Progenitor cell of endocrine pancreas (in vitro differentiated cells): ENCODE results near the gene ADGRF1. TPM values are rescaled to one million over a fixed set of nuclear protein-coding genes. Genes with fewer than 3 reads are reported as not detected.

Experiments used
- DNase-seq: peaks from one replicate; pipeline ENCODE4 v3.0.0; 2021; ENCODE audit warnings: low spot score; ENCODE audit not compliant: unreplicated experiment
- H3K27ac Mint-ChIP-seq: 2 replicates; pipeline ENCODE4 v1.8.0; 2021; ENCODE audit warnings: mild to moderate bottlenecking, moderate library complexity, mixed read lengths
- H3K27me3 Mint-ChIP-seq: 2 replicates; pipeline ENCODE4 v1.8.0; 2021; ENCODE audit warnings: mixed read lengths
- H3K36me3 Mint-ChIP-seq: 2 replicates; pipeline ENCODE4 v1.8.0; 2022; ENCODE audit warnings: mixed read lengths; ENCODE audit not compliant: insufficient read depth
- H3K4me1 Mint-ChIP-seq: 2 replicates; pipeline ENCODE4 v1.8.0; 2021; ENCODE audit warnings: low read depth, mixed read lengths
- H3K4me3 Mint-ChIP-seq: 2 replicates; pipeline ENCODE4 v1.8.0; 2021; ENCODE audit warnings: low read depth, mild to moderate bottlenecking, moderate library complexity, mixed read lengths
- H3K9me3 Mint-ChIP-seq: 2 replicates; pipeline ENCODE4 v1.8.0; 2021; ENCODE audit warnings: low read depth, mixed read lengths
- total RNA-seq: library from RNA; stranded (reverse); gene quantifications from 2 replicates; pipeline ENCODE4 v1.2.1, GENCODE V29; 2021
- TF ChIP-seq, protein P1 (sequence below): fragments of 200-600 bp; sonication (generic); IDR thresholded peaks from one replicate; pipeline ENCODE4 v1.5.0; 2021; ENCODE audit warnings: antibody characterized with exemption, mild to moderate bottlenecking; ENCODE audit not compliant: unreplicated experiment

The ADGRF1 gene
- total RNA-seq, 1 donor from 2014 or later, result 0.12 TPM

DNA sequence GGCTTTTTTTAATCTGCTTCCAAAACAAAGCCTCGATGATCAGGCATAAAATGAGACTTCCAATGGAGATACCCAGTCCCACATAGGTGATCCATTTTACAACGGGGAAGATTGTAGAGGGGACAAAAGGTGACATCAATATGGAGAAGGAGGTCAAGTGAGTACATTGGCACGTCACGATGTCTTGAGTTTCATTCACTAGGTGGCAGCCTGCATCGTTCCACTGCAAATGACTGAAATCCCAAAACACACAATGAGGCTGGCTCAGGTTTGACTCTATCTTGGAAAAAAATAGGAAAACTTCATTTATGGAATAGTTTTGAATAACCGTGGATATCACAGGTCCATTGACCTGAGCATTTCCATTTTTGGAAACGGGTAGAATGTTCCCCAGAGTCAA lies 32.5 kb downstream of the ADGRF1 start:
- H3K27me3 Mint-ChIP-seq, result no peaks in the 10 kb centered on the region
- peaks cover 9% of the 10 kb centered on the region for H3K9me3 Mint-ChIP-seq
- H3K36me3 Mint-ChIP-seq, result no peaks in the 10 kb centered on the region
- no peak overlapping the region for H3K4me3 Mint-ChIP-seq
- no peak for DNase-seq
- TF ChIP-seq, protein P1, sequence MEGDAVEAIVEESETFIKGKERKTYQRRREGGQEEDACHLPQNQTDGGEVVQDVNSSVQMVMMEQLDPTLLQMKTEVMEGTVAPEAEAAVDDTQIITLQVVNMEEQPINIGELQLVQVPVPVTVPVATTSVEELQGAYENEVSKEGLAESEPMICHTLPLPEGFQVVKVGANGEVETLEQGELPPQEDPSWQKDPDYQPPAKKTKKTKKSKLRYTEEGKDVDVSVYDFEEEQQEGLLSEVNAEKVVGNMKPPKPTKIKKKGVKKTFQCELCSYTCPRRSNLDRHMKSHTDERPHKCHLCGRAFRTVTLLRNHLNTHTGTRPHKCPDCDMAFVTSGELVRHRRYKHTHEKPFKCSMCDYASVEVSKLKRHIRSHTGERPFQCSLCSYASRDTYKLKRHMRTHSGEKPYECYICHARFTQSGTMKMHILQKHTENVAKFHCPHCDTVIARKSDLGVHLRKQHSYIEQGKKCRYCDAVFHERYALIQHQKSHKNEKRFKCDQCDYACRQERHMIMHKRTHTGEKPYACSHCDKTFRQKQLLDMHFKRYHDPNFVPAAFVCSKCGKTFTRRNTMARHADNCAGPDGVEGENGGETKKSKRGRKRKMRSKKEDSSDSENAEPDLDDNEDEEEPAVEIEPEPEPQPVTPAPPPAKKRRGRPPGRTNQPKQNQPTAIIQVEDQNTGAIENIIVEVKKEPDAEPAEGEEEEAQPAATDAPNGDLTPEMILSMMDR, result no peak
- no peak overlapping the region for H3K27ac Mint-ChIP-seq
- H3K4me1 Mint-ChIP-seq, result peaks cover 21% of the 10 kb centered on the region

DNA sequence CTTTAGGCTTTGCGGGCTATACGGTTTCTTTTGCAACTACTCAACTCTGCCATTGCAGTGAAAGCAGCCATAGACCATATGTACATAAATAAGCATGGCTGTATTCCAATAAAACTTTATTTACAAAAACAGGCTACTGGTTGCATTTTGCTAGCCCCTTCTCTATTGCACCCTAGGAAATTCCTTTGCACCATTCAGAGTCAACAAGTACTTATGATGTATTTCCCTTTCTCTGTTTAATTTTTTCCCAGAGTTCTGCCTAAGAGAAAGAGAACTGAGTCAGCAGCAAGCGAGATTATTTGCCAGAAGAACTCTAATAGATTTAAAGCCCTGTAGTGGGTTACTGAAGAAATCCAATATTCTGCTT lies 33.8 kb downstream of the ADGRF1 start:
- peaks cover 21% of the 10 kb centered on the region for H3K4me1 Mint-ChIP-seq
- TF ChIP-seq, protein P1, result no peak
- no peak for DNase-seq
- H3K36me3 Mint-ChIP-seq, result no peaks in the 10 kb centered on the region
- peaks cover 5% of the 10 kb centered on the region for H3K9me3 Mint-ChIP-seq
- no peak overlapping the region for H3K27ac Mint-ChIP-seq
- no peaks in the 10 kb centered on the region for H3K27me3 Mint-ChIP-seq
- H3K4me3 Mint-ChIP-seq, result no peak overlapping the region

DNA sequence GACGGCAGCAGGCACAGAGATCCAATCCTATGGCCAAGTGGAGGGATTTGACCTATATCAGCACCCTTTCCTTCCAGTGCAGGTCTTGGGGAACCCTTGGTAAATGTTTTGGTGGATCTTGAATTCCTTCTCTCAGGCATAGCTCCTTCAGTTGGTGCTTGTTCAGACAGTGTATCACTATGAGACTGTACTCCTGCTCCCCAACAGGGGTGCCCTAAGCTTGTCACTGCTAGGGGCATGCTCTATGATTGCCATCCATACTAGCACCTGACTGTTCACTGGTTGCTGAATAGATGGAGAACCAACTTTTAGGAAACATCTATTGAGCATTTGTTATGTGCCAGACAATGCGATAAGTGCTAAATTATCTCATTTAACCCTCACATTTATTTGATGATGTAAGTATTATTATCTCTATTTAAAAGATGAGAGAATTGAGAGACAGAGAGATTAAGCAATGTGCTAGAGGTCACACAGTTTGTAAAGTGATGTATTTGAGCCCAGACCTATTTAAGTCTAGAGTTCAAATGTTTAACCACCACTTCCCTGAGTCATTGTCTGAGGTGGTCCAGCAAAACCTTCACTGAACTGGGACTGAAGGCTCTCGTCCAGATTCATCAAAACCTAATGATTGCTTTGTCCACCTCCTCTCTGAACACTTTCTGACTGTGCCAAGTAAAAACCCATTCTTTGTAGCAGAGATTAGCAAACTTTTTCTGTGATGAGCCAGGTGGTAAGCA lies 34.3 kb downstream of the ADGRF1 start:
- Mint-ChIP-seq H3K9me3 (peaks cover 5% of the 10 kb centered on the region), H3K36me3 (no peaks in the 10 kb centered on the region), H3K4me3 (no peak overlapping the region), H3K27ac (no peak overlapping the region), H3K27me3 (no peaks in the 10 kb centered on the region), H3K4me1 (peaks cover 21% of the 10 kb centered on the region)
- TF ChIP-seq, protein P1, result no peak
- no peak for DNase-seq

DNA sequence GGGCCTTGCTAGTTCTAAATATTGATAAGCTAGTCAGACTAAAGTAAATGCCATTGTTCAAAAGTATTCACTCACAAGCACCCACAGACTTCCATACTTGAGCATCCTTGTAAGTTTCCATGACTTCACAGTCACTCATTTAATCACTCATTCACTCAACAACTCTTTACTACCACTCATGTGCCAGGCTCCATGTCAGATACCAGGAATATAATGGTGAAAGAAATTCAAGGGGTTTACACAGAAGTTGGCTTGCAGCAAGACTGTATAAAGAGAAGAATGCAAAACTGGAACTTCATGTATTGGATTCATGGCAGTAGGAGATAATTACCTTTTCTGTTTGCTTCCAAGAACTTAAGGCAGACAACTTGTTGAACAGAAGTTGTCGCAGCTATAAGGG lies 36.6 kb downstream of the ADGRF1 start:
- TF ChIP-seq, protein P1, result no peak
- Mint-ChIP-seq H3K9me3 (peaks cover 5% of the 10 kb centered on the region), H3K4me1 (peaks cover 15% of the 10 kb centered on the region)

DNA sequence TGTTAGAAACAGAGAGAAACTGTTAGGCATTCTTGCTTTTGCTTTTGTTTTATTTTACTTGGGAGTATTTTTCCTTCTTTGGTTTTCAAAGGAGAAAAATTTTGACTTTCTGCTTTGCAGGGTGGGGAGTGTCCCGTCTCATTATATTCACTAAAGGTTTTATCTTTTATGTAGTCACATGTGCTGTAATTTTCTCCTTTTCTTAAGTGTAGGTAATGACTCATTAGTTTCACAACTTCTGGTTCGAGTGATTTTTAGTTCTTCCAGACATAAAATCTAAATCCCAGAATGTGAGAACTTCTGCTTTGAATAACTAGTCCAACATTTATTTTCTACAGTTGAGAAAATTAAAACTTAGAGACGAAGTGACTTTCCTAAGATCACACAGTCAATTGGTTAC lies 37.7 kb downstream of the ADGRF1 start:
- no peak for DNase-seq
- no peaks in the 10 kb centered on the region for H3K27me3 Mint-ChIP-seq
- H3K27ac Mint-ChIP-seq, result no peak overlapping the region
- H3K4me1 Mint-ChIP-seq, result peaks cover 15% of the 10 kb centered on the region
- TF ChIP-seq, protein P1, result no peak
- no peak overlapping the region for H3K4me3 Mint-ChIP-seq
- no peaks in the 10 kb centered on the region for H3K36me3 Mint-ChIP-seq
- H3K9me3 Mint-ChIP-seq, result peaks cover 4% of the 10 kb centered on the region

More for the DNA sequence above, 36.6 kb downstream of the ADGRF1 start:
- DNase-seq, result no peak
- no peak overlapping the region for H3K4me3 Mint-ChIP-seq
- H3K27ac Mint-ChIP-seq, result no peak overlapping the region
- H3K27me3 Mint-ChIP-seq, result no peaks in the 10 kb centered on the region
- H3K36me3 Mint-ChIP-seq, result no peaks in the 10 kb centered on the region
